GM18951 (cell line): ENCODE results near the gene IKZF2.

Source experiments
- POLR2A ChIP-seq: IDR thresholded peaks from 4 replicates; pipeline ENCODE4 v1.6.1; 2011; ENCODE audit warnings: mild to moderate bottlenecking; ENCODE audit not compliant: insufficient read length, insufficient read depth; ENCODE audit errors: extremely low read depth
- in situ Hi-C: fragments of 300-500 bp; cut with MboI; formaldehyde crosslinking; loops from one replicate; pipeline ENCODE4 v1.12.0; 2022; ENCODE audit warnings: low sequenced_read_pairs, mixed read lengths, inconsistent platforms; ENCODE audit not compliant: unreplicated experiment

Gene IKZF2

DNA sequence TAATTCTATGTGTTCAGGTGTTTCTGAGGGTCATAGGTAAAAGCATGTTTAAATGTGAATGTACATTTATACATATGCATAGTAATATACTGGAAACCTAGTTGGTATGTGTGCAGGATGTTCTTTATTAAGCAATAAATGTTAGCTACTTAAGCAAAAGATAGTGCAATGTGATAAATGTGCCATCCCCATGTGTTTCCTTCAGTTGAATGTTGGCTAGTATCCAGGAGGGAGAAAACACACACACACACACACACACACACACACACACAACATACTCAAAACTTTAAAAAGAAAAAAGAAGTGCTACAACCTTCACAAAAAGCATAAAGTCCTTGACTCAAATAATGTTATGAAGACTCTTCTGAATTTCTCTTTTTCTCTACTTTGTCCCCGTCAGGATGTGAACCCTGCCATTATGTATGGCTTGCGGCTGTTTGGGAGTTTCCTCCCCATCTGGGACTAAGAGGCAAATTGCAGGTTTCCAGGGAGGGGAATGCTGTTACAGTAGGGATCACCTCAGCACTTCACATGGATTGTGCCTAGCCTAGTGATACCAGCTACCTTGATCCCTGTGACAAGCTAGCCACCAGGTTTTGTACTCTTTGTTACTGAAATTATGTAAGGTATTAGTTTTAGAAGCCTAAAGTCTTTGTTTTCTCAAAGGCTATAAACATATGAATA, 82.6 kb downstream of the IKZF2 start:
- no peak for TF ChIP-seq POLR2A
- in situ Hi-C loops: no loop called here

DNA sequence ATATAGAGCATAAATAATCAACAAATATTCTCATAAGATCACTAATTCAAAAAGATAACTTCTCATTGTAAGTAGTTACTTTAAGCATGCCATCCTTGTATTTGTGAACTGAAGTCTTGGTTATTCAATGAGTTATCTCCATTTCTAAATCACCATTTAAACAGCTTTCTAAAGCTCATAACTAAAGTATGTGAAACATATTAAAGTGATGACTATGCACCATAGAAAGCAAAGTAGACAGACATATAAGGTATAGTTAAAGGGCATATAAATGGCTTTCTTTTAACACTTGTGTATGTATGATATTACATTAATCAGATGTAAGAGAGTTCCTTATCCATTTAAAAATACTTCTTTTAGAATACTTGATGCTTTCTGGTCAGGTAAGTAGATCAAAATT, 83.5 kb downstream of the IKZF2 start:
- no peak for TF ChIP-seq POLR2A
- in situ Hi-C loops: no loop called here

DNA sequence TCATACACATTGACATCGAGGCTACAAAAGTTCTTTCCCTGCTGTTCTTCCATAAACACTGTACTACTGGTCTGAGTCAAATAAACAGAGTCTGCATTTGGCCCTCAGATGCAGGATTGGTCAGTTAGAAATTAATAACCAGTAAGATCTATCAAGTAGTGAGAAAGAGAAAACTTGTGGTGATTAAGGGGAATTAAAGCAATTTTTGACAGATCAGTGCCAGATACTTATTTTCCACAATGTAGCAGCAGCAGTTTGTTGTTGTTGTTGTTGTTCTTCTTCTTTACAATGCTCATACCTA, 85.0 kb downstream of the IKZF2 start:
- no peak for TF ChIP-seq POLR2A
- in situ Hi-C loops: no loop called here

DNA sequence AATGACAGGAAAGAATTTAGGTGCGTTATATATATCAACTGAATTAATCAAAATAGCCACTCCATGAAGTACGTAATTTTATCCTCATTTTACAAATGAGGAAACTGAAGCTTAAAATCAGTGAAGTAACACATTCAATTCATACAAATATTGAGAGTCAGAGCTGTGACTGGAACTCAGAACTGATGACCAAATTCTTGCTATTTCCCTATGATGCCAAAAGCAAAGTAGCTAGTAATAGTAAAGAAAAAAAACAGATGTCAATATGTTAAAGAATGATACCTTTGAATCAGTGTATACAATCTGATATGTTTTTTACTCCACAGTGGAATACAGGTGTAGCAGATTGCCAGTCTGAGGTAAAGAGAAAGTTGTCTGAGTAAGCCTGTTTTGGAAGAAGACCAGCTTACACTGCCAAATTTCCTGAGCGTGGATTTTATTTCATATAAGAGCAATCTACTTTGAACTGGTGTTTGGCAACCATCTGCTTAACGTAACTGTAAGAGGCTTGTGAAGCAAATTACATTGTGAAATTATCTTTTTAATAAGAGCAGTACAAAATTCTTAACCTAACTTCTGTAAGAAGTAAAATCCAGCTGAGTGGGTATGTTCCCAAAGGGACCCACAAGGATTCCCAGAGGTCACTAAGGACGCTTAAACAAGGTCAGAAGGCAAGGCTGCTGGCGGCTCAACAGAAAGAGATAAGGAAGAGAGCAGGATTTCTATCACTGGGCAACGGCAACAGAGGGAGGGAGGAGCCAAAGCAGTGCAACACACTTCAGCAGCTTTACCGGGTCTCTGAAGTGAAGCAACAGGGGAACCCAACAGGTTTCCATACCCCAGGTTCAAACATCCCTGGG, 85.6 kb downstream of the IKZF2 start:
- in situ Hi-C loops: no loop called here
- no peak for TF ChIP-seq POLR2A

DNA sequence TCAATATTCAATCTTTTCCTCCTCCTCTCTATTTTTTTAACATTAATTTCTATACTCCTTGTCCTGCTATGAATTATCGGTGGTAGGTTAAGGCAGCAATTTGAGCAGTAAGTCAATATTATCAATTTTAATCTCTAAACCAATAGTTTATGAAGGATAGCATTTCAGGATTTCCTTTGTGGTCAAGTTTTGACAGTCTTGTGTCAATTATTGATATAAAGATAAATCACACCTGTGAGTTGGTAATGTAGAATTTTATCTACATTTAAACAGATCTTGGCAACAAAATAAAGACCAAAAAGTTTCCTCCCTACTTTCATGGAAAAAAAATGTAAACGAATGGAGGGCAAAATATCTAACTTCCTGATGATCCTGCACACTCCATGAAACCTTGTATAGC, 87.3 kb downstream of the IKZF2 start:
- no peak for TF ChIP-seq POLR2A
- in situ Hi-C loops: no loop called here

DNA sequence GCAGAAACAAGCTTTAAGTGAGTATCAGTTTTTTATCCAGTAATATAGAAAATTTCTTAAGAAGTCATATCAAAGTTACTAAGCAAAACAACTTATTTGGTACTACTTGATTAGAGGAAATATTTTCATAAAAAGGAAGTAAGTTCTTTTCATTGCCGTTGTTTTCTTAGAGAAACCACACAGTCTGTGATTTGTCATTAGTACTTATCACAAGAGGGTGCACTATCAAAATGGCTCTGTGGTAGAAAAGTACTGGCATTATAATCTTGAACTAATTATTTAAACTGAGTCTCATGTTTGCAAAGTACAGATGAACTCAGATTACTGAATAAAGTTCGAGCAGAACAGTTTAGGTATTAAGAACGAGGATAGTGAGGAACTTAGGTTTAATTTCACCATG, 93.4 kb downstream of the IKZF2 start:
- in situ Hi-C loops: no loop called here
- TF ChIP-seq POLR2A: no peak

DNA sequence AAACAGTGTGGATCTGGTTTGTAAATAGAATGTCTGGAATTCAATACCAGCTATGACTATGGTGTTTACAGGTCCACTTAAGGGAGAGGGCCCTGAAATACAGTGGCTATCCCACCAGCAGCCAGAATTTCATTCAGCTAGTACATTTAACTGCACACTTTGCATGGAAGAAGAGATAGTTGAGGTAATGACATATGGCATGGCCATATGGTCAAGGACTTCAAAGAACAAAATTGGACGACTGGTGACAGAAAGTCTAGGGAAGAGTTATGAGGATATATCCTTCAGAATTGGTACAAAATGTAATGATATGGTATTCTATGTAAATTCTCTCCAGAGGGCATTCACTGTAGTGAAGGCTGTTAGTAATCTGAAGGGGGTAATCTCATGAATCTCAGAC, 105.0 kb downstream of the IKZF2 start:
- in situ Hi-C loops: no loop called here
- TF ChIP-seq POLR2A: no peak

DNA sequence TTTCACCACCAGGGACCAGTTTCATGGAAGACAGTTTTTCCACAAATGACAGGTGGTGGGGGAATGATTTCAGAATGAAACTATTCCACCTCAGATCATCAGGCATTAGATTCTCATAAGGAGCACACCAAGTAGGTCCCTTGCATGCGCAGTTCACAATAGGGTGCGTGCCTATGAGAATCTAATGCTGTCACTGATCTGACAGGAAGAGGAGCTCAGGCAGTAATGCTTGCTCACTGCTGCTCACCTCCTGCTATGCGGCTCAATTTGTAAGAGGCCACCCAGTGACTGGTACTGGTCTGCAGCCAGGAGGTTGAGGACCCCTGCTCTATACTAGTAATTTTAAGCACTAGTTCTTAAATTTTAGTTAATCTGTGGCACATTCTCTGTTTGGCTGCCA, 107.8 kb downstream of the IKZF2 start:
- TF ChIP-seq POLR2A: no peak
- in situ Hi-C loops: no loop called here

DNA sequence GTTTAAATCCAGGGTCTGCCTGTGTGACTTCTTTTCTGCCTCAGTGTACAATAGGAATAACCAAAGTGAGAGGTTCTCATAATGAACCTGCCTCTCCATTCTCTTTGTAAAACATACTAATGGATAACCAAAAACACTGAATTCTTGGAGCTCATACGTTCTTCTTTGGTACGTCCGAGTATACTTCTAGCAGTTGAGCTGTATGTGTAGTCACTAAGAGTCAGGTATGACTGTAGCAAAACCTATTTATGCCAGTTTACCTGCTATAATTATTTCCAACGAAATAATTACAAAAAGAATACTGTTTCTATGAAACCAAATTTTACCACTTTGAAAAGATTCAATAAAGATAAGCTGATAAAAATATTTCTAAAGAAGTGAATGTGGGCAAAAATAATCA, 109.2 kb downstream of the IKZF2 start:
- no peak for TF ChIP-seq POLR2A
- in situ Hi-C loops: no loop called here

DNA sequence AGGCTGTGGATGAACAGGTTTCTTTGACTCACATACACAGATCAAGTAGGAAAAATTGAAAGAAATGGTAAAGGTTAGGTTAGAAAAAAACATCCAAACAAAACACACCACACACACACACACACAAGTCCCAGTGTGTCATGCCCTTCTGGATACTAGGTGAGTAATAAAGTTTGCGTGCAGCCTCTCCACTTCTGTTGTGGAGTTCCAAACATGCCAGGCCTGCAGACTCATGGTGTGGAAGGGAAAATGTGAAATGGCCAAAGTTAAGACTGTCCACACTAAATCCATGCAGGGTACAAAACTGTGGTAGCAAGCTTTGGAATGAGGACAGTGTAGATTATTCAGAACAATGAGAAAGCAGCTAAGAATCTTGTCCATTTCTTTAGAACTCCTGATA, 114.6 kb downstream of the IKZF2 start:
- in situ Hi-C loops: no loop called here
- no peak for TF ChIP-seq POLR2A

DNA sequence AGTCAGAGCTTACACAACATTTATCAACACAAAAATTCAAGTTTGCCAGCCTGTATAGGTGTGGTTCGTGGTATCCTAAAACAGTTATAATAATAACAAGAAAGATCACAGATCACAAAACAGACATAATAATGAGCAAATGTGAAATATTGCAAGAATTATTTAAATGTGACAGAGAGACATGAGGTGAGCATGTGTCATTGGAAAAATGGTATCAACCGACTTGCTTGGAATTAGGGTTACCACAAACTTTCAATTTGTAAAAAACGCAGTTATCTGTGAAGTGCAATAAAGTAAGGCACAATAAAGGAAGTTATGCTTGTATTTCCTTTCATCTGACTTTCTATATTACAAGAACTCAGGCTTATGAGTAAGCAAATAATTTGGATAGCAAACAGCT, 116.8 kb downstream of the IKZF2 start:
- in situ Hi-C loops: no loop called here
- TF ChIP-seq POLR2A: no peak

DNA sequence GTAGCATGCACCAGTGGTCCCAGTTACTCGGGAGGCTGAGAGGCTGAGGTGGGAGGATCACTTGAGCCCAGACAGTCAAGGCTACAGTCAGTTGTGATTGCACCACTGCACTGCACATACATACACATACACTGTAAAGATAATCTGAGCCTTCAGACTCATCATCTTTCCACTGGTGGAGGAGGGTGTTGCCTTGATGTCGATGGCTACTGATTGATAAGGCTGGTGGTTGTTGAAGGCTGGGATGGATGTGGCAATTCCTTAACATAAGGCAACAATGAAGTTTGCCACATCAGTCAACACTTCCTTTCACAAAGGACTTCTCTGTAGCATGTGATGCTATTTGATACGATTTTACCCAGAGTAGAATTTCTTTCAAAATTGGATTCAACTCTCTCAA, 118.8 kb downstream of the IKZF2 start:
- TF ChIP-seq POLR2A: no peak
- in situ Hi-C loops: no loop called here

DNA sequence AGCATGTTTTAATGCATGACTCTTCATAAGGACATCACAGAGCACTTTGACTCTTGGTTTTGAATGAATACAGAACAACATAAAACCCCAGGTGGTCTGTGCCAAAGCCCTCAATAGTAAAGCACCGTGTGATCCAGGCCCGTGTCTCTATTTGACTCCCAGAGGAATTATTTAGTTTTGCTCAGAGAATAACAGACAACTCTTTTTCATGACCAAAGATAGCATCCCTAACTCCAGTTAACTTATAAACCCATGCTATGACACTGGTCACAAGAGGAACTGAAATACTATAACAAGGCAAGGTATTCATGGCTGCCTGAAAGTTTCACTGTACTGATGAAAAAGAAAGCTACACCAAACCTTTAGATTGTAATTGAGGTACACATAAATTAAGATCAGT, 128.4 kb downstream of the IKZF2 start:
- in situ Hi-C loops: loop anchor here (5.0 kb wide), 1 partner anchor 204 kb away; no protein-coding TSS in a partner anchor
- no peak for TF ChIP-seq POLR2A
